ENCODE measurements around the gene ABHD4. TPM values are rescaled to one million over a fixed set of nuclear protein-coding genes. Genes with fewer than 3 reads are reported as not detected.

The ABHD4 gene, protein sequence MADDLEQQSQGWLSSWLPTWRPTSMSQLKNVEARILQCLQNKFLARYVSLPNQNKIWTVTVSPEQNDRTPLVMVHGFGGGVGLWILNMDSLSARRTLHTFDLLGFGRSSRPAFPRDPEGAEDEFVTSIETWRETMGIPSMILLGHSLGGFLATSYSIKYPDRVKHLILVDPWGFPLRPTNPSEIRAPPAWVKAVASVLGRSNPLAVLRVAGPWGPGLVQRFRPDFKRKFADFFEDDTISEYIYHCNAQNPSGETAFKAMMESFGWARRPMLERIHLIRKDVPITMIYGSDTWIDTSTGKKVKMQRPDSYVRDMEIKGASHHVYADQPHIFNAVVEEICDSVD
- total RNA-seq (10 to 100 TPM; 10.1 to 20.9 (median 17.3) TPM), total RNA-seq (1.7 to 22.2 (median 10.0) reads per million in 29 experiments)
- 12.0 TPM for total RNA-seq (2013)

- WGBS (ENCODE audit: insufficient coverage): under 1% methylated on average over 19 of the region's 49 CpGs
- CTCF ChIA-PET: interaction anchor here (0.7 to 3.1 kb wide), 11 partner anchors 9 to 252 kb away, joined by 3 to 27 read pairs (median 3); partner anchors contain the start of genes DAD1 (in 1 of the 2) and OXA1L (in 1 of the 2)
- ATAC-seq (replicated peaks in 1 of 4): peak; percentile 83 to 90 (median 89)
Measured at GRCh38 chr14:22598099-22598895, at the start of gene ABHD4. TSS of gene ABHD4 (plus strand) at chr14:22598300. CDS start at chr14:22598307, 7 bp downstream.

DNA sequence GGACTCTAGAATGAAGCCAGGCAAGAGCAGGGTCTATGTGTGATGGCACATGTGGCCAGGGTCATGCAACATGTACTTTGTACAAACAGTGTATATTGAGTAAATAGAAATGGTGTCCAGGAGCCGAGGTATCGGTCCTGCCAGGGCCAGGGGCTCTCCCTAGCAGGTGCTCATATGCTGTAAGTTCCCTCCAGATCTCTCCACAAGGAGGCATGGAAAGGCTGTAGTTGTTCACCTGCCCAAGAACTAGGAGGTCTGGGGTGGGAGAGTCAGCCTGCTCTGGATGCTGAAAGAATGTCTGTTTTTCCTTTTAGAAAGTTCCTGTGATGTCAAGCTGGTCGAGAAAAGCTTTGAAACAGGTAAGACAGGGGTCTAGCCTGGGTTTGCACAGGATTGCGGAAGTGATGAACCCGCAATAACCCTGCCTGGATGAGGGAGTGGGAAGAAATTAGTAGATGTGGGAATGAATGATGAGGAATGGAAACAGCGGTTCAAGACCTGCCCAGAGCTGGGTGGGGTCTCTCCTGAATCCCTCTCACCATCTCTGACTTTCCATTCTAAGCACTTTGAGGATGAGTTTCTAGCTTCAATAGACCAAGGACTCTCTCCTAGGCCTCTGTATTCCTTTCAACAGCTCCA, 48.7 kb upstream of the ABHD4 start:
- peak overlapping the region; percentile 18 to 35 for H3K4me3 ChIP-seq (ENCODE audit: control insufficient read depth in 1 of 2, extremely low read depth in 1 of 2, low read length in 1 of 2)
- ATAC-seq (replicated peaks in 1 of 4): no peak

More at GRCh38 chr14:22598099-22598895, at the start of gene ABHD4:
- Histone ChIP-seq H3K27ac (ENCODE audit: low read length) (peak within 1 kb of the TSS; percentile 17), H3K27me3 (replicated peaks in 1 of 2; ENCODE audit: control insufficient read depth in 2 of 2, extremely low read depth in 1 of 2, insufficient read depth in 2 of 2, low read length in 1 of 2) (peaks cover 0 to 5% of the 10 kb centered on the region in 2 experiments), H3K4me3 (ENCODE audit: control insufficient read depth in 1 of 2, extremely low read depth in 1 of 2, low read length in 1 of 2) (peak within 1 kb of the TSS; percentile 72 to 85), H3K9me3 (no peaks in the 10 kb centered on the region), H3K4me1 (ENCODE audit: control insufficient read depth in 1 of 2, extremely low read depth in 1 of 2, insufficient read depth in 2 of 2, low read length in 2 of 2) (peaks cover 3 to 17% of the 10 kb centered on the region in 2 experiments), H3K36me3 (ENCODE audit: control insufficient read depth in 2 of 2, extremely low read depth in 1 of 2, insufficient read depth in 1 of 2, low read length in 1 of 2) (peaks cover 7 to 18% of the 10 kb centered on the region in 2 donors)
- peak within 1 kb of the TSS; percentile 80 to 93 for H3K27ac Mint-ChIP-seq
- POLR2A ChIA-PET: interaction anchor here (0.6 to 4.9 kb wide), 4 partner anchors 9 to 723 kb away, joined by 3 to 39 read pairs (median 4); partner anchors contain the start of genes DAD1 (in 1 of the 2) and PABPN1 (in 1 of the 2)
- no peaks in the 10 kb centered on the region for H3K9me3 Mint-ChIP-seq
- DNase-seq: peak in 30 of 35 experiments; percentile 12 to 71 (median 37)
- peaks cover 0 to 3% of the 10 kb centered on the region in 2 donors for H3K27me3 Mint-ChIP-seq
- H3K4me1 Mint-ChIP-seq: peaks cover 32 to 38% (median 37%) of the 10 kb centered on the region in 3 donors
- H3K36me3 Mint-ChIP-seq: peaks cover 21% of the 10 kb centered on the region
- peak within 1 kb of the TSS; percentile 96 to 99 (median 97) for H3K4me3 Mint-ChIP-seq

GRCh38 chr14:22549981-22550673, 48.0 kb upstream of the ABHD4 start:
- Histone ChIP-seq H3K27me3 (replicated peaks in 1 of 2; ENCODE audit: control insufficient read depth in 2 of 2, extremely low read depth in 1 of 2, insufficient read depth in 2 of 2, low read length in 1 of 2) (no peaks in the 10 kb centered on the region), H3K9me3 (no peaks in the 10 kb centered on the region), H3K27ac (ENCODE audit: low read length) (peak overlapping the region; percentile 99), H3K4me3 (ENCODE audit: control insufficient read depth in 1 of 2, extremely low read depth in 1 of 2, low read length in 1 of 2) (peak overlapping the region; percentile 18 to 35), H3K4me1 (ENCODE audit: control insufficient read depth in 1 of 2, extremely low read depth in 1 of 2, insufficient read depth in 2 of 2, low read length in 2 of 2) (peaks cover 74 to 98% of the 10 kb centered on the region in 2 experiments), H3K36me3 (ENCODE audit: control insufficient read depth in 2 of 2, extremely low read depth in 1 of 2, insufficient read depth in 1 of 2, low read length in 1 of 2) (peaks cover 13 to 83% of the 10 kb centered on the region in 2 donors)
- WGBS (ENCODE audit: insufficient coverage): 0% methylated on average over 5 of the region's 11 CpGs
- Mint-ChIP-seq H3K4me1 (peaks cover 95 to 96% (median 95%) of the 10 kb centered on the region in 3 donors), H3K27me3 (no peaks in the 10 kb centered on the region), H3K27ac (peak overlapping the region; percentile 98 to 99), H3K4me3 (peak overlapping the region; percentile 71 to 86 (median 77)), H3K9me3 (no peaks in the 10 kb centered on the region), H3K36me3 (peaks cover 76% of the 10 kb centered on the region)
- DNase-seq (peak in 29 of 35 experiments; percentile 36 to 74 (median 57)), ATAC-seq (replicated peaks in 1 of 4) (peak; percentile 58 to 65 (median 63))
- ChIA-PET CTCF (interaction anchor here (0.7 to 4.6 kb wide), 10 partner anchors 12 to 553 kb away, joined by 3 to 23 read pairs (median 4); no protein-coding TSS in a partner anchor), POLR2A (interaction anchor here (0.6 to 1.8 kb wide), 7 partner anchors 14 to 753 kb away, joined by 3 to 5 read pairs (median 3); no protein-coding TSS in a partner anchor)

More for the DNA sequence above, 48.7 kb upstream of the ABHD4 start:
- CTCF ChIA-PET: interaction anchor here in 1 of 2 donors (0.7 to 4.6 kb wide), 9 partner anchors 12 to 552 kb away, joined by 3 to 23 read pairs (median 5); no protein-coding TSS in a partner anchor
- POLR2A ChIA-PET: interaction anchor here (0.6 to 1.8 kb wide), 9 partner anchors 13 to 752 kb away, joined by 3 to 8 read pairs (median 3); no protein-coding TSS in a partner anchor
- peaks cover 80% of the 10 kb centered on the region for H3K36me3 Mint-ChIP-seq
- WGBS (ENCODE audit: insufficient coverage): 12% methylated on average over 4 of the region's 6 CpGs
- DNase-seq: no peak
- H3K27me3 ChIP-seq (replicated peaks in 1 of 2; ENCODE audit: control insufficient read depth in 2 of 2, extremely low read depth in 1 of 2, insufficient read depth in 2 of 2, low read length in 1 of 2): no peaks in the 10 kb centered on the region
- no peaks in the 10 kb centered on the region for H3K27me3 Mint-ChIP-seq
- H3K27ac ChIP-seq (ENCODE audit: low read length): peak overlapping the region; percentile 99
- peaks cover 74 to 98% of the 10 kb centered on the region in 2 experiments for H3K4me1 ChIP-seq (ENCODE audit: control insufficient read depth in 1 of 2, extremely low read depth in 1 of 2, insufficient read depth in 2 of 2, low read length in 2 of 2)
- H3K27ac Mint-ChIP-seq: peak overlapping the region; percentile 98 to 99
- H3K4me1 Mint-ChIP-seq: peaks cover 95 to 96% (median 95%) of the 10 kb centered on the region in 3 donors
- peak overlapping the region; percentile 71 to 86 (median 77) for H3K4me3 Mint-ChIP-seq
- peaks cover 13 to 88% of the 10 kb centered on the region in 2 donors for H3K36me3 ChIP-seq (ENCODE audit: control insufficient read depth in 2 of 2, extremely low read depth in 1 of 2, insufficient read depth in 1 of 2, low read length in 1 of 2)
- no peaks in the 10 kb centered on the region for H3K9me3 Mint-ChIP-seq
- H3K9me3 ChIP-seq: no peaks in the 10 kb centered on the region

- CTCF ChIA-PET: interaction anchor here (0.6 to 4.6 kb wide), 9 partner anchors 9 to 700 kb away, joined by 3 to 23 read pairs (median 4); no protein-coding TSS in a partner anchor
- Histone ChIP-seq H3K27ac (ENCODE audit: low read length) (peak overlapping the region; percentile 99), H3K27me3 (replicated peaks in 1 of 2; ENCODE audit: control insufficient read depth in 2 of 2, extremely low read depth in 1 of 2, insufficient read depth in 2 of 2, low read length in 1 of 2) (no peaks in the 10 kb centered on the region), H3K4me3 (ENCODE audit: control insufficient read depth in 1 of 2, extremely low read depth in 1 of 2, low read length in 1 of 2) (no peak overlapping the region), H3K4me1 (ENCODE audit: control insufficient read depth in 1 of 2, extremely low read depth in 1 of 2, insufficient read depth in 2 of 2, low read length in 2 of 2) (peaks cover 69 to 98% of the 10 kb centered on the region in 2 experiments), H3K36me3 (ENCODE audit: control insufficient read depth in 2 of 2, extremely low read depth in 1 of 2, insufficient read depth in 1 of 2, low read length in 1 of 2) (peaks cover 9 to 68% of the 10 kb centered on the region in 2 donors), H3K9me3 (no peaks in the 10 kb centered on the region)
- DNase-seq (peak in 3 of 35 experiments; percentile 22 to 53 (median 32)), ATAC-seq (replicated peaks in 1 of 4) (no peak)
- Mint-ChIP-seq H3K27ac (peak overlapping the region; percentile 98 to 99), H3K9me3 (no peaks in the 10 kb centered on the region), H3K4me3 (peak overlapping the region; percentile 71 to 86 (median 77)), H3K27me3 (peaks cover 0 to 2% of the 10 kb centered on the region in 2 donors), H3K36me3 (peaks cover 62% of the 10 kb centered on the region), H3K4me1 (peaks cover 91 to 96% (median 93%) of the 10 kb centered on the region in 3 donors)
- 14% methylated on average over 2 of the region's 5 CpGs for WGBS (ENCODE audit: insufficient coverage)
- POLR2A ChIA-PET: interaction anchor here (0.6 to 3.0 kb wide), 7 partner anchors 10 to 37 kb away, joined by 3 to 17 read pairs (median 4); partner anchors contain the start of gene DAD1 (in 2 of the 2)
Measured at GRCh38 chr14:22551605-22551997, 46.5 kb upstream of the ABHD4 start.

Data from T-cell (primary cell).